CD14-positive monocyte (primary cell): ENCODE data around the gene DPYSL3. TPM values are rescaled to one million over a fixed set of nuclear protein-coding genes. Genes with fewer than 3 reads are reported as not detected.

Experiments used
- DNase-seq, 3 donors: peaks; one replicate each; pipeline ENCODE4 v3.0.0-alpha.2; 2011 to 2022
- H2AFZ ChIP-seq: 2 replicates; pipeline ENCODE4 v1.6.0; 2012; ENCODE audit warnings: mild to moderate bottlenecking, low read depth, low read length, inconsistent platforms; ENCODE audit not compliant: insufficient read depth, poor library complexity, severe bottlenecking
- H3K27ac ChIP-seq, 2 donors: 1 replicate in 1 of 2; 2 replicates in 1 of 2; pipeline ENCODE4 v1.5.1; 2012 to 2013; ENCODE audit warnings: low read length in 2 of 2, control low read depth in 1 of 2, inconsistent platforms in 1 of 2, low read depth in 1 of 2, mild to moderate bottlenecking in 1 of 2
- H3K27me3 ChIP-seq, 2 donors: one replicate each; pipeline versions ENCODE4 v1.6.0 to v1.6.1; 2011 to 2013; ENCODE audit warnings: low read length in 2 of 2; ENCODE audit not compliant: control insufficient read depth in 2 of 2, insufficient read depth in 2 of 2
- H3K36me3 ChIP-seq, 2 donors: replicated peaks in 1 of 2; 1 replicate in 1 of 2; 2 replicates in 1 of 2; pipeline versions ENCODE4 v1.5.1 to v1.6.1; 2012 to 2013; ENCODE audit warnings: low read length in 2 of 2, control low read depth in 1 of 2, inconsistent platforms in 1 of 2, mild to moderate bottlenecking in 1 of 2; ENCODE audit not compliant: insufficient read depth in 2 of 2, control insufficient read depth in 1 of 2
- H3K4me1 ChIP-seq, 2 donors: 1 replicate in 1 of 2; 2 replicates in 1 of 2; pipeline versions ENCODE4 v1.5.1 to v1.6.1; 2012 to 2013; ENCODE audit warnings: low read length in 2 of 2, control low read depth in 1 of 2, inconsistent platforms in 1 of 2, mild to moderate bottlenecking in 1 of 2, moderate library complexity in 1 of 2; ENCODE audit not compliant: insufficient read depth in 2 of 2, control insufficient read depth in 1 of 2
- H3K4me2 ChIP-seq: replicated peaks from 2 replicates; pipeline ENCODE3; 2012; ENCODE audit warnings: low read length, moderate library complexity, mild to moderate bottlenecking; ENCODE audit not compliant: poor library complexity, severe bottlenecking; ENCODE audit errors: extremely low read depth
- H3K4me3 ChIP-seq, 3 experiments: fragments of 200-600 bp in 1 of 3; sonication (generic) in 1 of 3; replicated peaks in 1 of 3; 1 replicate in 2 of 3; 2 replicates in 1 of 3; pipeline ENCODE4 v1.5.1; 2011 to 2013; ENCODE audit warnings: low read length in 3 of 3, mild to moderate bottlenecking in 3 of 3, control low read depth in 2 of 3, low read depth in 2 of 3, inconsistent platforms in 1 of 3, moderate library complexity in 1 of 3
- H3K79me2 ChIP-seq: 2 replicates; pipeline ENCODE4 v1.6.0; 2012; ENCODE audit warnings: mild to moderate bottlenecking, control low read depth, inconsistent platforms, low read length, moderate library complexity; ENCODE audit not compliant: insufficient read depth
- H3K9ac ChIP-seq: 2 replicates; pipeline ENCODE4 v1.6.0; 2017; ENCODE audit warnings: low read length, mild to moderate bottlenecking; ENCODE audit not compliant: insufficient read depth, poor library complexity, severe bottlenecking
- H3K9me3 ChIP-seq, 2 donors: replicated peaks in 1 of 2; 1 replicate in 1 of 2; 2 replicates in 1 of 2; pipeline versions ENCODE4 v1.5.1 to v1.6.1; 2012 to 2013; ENCODE audit warnings: low read length in 2 of 2, control low read depth in 1 of 2; ENCODE audit not compliant: control insufficient read depth in 1 of 2, insufficient read depth in 1 of 2
- H4K20me1 ChIP-seq: 2 replicates; pipeline ENCODE4 v1.6.0; 2012; ENCODE audit warnings: mild to moderate bottlenecking, low read length, control low read depth, moderate library complexity; ENCODE audit not compliant: insufficient read depth
- H3K27ac Mint-ChIP-seq, 7 donors: one replicate each; pipeline ENCODE4 v1.8.0; 2020; ENCODE audit warnings: mild to moderate bottlenecking in 7 of 7, mixed read lengths in 7 of 7, moderate library complexity in 6 of 7, inconsistent platforms in 2 of 7
- H3K27me3 Mint-ChIP-seq, 3 donors: one replicate each; pipeline ENCODE4 v1.8.0; 2021 to 2022; ENCODE audit warnings: low read depth in 3 of 3, mild to moderate bottlenecking in 3 of 3, mixed read lengths in 3 of 3, moderate library complexity in 3 of 3, inconsistent platforms in 1 of 3
- H3K36me3 Mint-ChIP-seq, 2 donors: one replicate each; pipeline ENCODE4 v1.8.0; 2020; ENCODE audit warnings: mixed read lengths in 2 of 2, inconsistent platforms in 1 of 2, mild to moderate bottlenecking in 1 of 2
- H3K4me1 Mint-ChIP-seq: one replicate; pipeline ENCODE4 v1.8.0; 2020; ENCODE audit warnings: mild to moderate bottlenecking, mixed read lengths
- H3K4me3 Mint-ChIP-seq, 2 donors: one replicate each; pipeline ENCODE4 v1.8.0; 2020; ENCODE audit warnings: mild to moderate bottlenecking in 2 of 2, mixed read lengths in 2 of 2, moderate library complexity in 1 of 2
- H3K9me3 Mint-ChIP-seq, 7 donors: one replicate each; pipeline ENCODE4 v1.8.0; 2020 to 2022; ENCODE audit warnings: mixed read lengths in 7 of 7, mild to moderate bottlenecking in 6 of 7, moderate library complexity in 6 of 7, inconsistent platforms in 2 of 7
- WGBS: methylation state at CpG from one replicate; pipeline ENCODE4 v1.1.5; 2013; ENCODE audit warnings: missing lambda C conversion rate; ENCODE audit not compliant: insufficient coverage; 5-methylcytosine and 5-hydroxymethylcytosine counted together
- intact Hi-C, 2 donors: fragments of 100-400 bp; cut with micrococcal nuclease; formaldehyde crosslinking; loops; one replicate each; pipeline versions ENCODE4 v1.15.0 to v1.15.1; 2023
- polyA plus RNA-seq, 3 donors: library from polyadenylated mRNA; depleted of rRNA in 1 of 3; unstranded in 2 of 3; stranded (reverse) in 1 of 3; fragments of 300-500 nt in 2 of 3; fragments of >200 nt in 1 of 3; fragmentation: Illumina TruSeq in 2 of 3; gene quantifications; 1 replicate in 2 of 3; 2 replicates in 1 of 3; pipeline ENCODE4 v1.2.3, GENCODE V29; 2012 to 2021
- TF ChIP-seq, protein P1 (sequence below): fragments of 200-600 bp; IDR thresholded peaks from one replicate; pipeline ENCODE4 v1.8.0; 2022; ENCODE audit warnings: antibody characterized with exemption, mild to moderate bottlenecking

Gene DPYSL3
- polyA plus RNA-seq, 3 donors = 0.05 TPM; not detected in 2

DNA sequence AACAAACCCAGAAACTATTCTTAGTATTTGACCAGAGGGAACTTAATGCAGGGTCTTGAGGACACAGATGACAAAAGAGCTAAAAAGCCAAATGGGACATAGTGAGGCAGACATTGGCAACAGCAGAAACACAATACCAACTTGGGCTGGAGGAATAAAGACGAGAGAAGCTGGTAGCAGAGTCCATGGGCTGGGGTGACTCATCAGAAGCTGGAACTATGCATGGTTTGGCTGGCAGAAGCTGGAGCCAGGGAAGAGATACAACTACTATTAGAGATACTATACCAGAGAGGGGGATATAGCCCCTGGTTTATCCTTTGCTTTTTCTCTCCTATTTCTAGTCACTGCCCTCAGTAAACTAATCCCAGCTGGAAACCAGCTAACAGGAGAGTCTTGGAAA, 29.2 kb upstream of the DPYSL3 start:
- no peak overlapping the region for H3K9ac ChIP-seq
- no peaks in the 10 kb centered on the region for H3K9me3 ChIP-seq
- H3K36me3 ChIP-seq = no peaks in the 10 kb centered on the region
- H3K4me3 ChIP-seq = no peak overlapping the region
- Mint-ChIP-seq H3K27ac (no peak overlapping the region), H3K4me3 (no peak overlapping the region), H3K36me3 (no peaks in the 10 kb centered on the region), H3K27me3 (peaks cover 0 to 2% (median 2%) of the 10 kb centered on the region in 3 donors), H3K9me3 (no peaks in the 10 kb centered on the region), H3K4me1 (no peaks in the 10 kb centered on the region)
- DNase-seq = no peak
- WGBS = no CpG with 5 or more reads among the region's 1 CpG
- H2AFZ ChIP-seq = no peak overlapping the region
- H3K4me1 ChIP-seq = no peaks in the 10 kb centered on the region
- intact Hi-C loops = no loop called here
- TF ChIP-seq, protein P1, sequence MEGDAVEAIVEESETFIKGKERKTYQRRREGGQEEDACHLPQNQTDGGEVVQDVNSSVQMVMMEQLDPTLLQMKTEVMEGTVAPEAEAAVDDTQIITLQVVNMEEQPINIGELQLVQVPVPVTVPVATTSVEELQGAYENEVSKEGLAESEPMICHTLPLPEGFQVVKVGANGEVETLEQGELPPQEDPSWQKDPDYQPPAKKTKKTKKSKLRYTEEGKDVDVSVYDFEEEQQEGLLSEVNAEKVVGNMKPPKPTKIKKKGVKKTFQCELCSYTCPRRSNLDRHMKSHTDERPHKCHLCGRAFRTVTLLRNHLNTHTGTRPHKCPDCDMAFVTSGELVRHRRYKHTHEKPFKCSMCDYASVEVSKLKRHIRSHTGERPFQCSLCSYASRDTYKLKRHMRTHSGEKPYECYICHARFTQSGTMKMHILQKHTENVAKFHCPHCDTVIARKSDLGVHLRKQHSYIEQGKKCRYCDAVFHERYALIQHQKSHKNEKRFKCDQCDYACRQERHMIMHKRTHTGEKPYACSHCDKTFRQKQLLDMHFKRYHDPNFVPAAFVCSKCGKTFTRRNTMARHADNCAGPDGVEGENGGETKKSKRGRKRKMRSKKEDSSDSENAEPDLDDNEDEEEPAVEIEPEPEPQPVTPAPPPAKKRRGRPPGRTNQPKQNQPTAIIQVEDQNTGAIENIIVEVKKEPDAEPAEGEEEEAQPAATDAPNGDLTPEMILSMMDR = no peak
- H3K79me2 ChIP-seq = no peaks in the 10 kb centered on the region
- H3K27ac ChIP-seq = no peak overlapping the region
- H3K4me2 ChIP-seq = no peak overlapping the region
- H4K20me1 ChIP-seq = no peaks in the 10 kb centered on the region
- H3K27me3 ChIP-seq = no peaks in the 10 kb centered on the region

GRCh38 chr5:147538236-147538635, 28.4 kb upstream of the DPYSL3 start:
- H3K9ac ChIP-seq = no peak overlapping the region
- TF ChIP-seq, protein P1 = no peak
- intact Hi-C loops = no loop called here
- H4K20me1 ChIP-seq = no peaks in the 10 kb centered on the region
- H3K36me3 ChIP-seq = no peaks in the 10 kb centered on the region
- H3K36me3 Mint-ChIP-seq = no peaks in the 10 kb centered on the region
- no peaks in the 10 kb centered on the region for H3K4me1 Mint-ChIP-seq
- H3K27ac Mint-ChIP-seq = no peak overlapping the region
- no peaks in the 10 kb centered on the region for H3K9me3 Mint-ChIP-seq
- no peak for DNase-seq
- no CpG with 5 or more reads among the region's 1 CpG for WGBS
- H3K9me3 ChIP-seq = no peaks in the 10 kb centered on the region
- no peaks in the 10 kb centered on the region for H3K27me3 ChIP-seq
- H3K4me2 ChIP-seq = no peak overlapping the region
- H3K4me3 ChIP-seq = no peak overlapping the region
- peaks cover 0 to 2% (median 2%) of the 10 kb centered on the region in 3 donors for H3K27me3 Mint-ChIP-seq
- no peaks in the 10 kb centered on the region for H3K79me2 ChIP-seq
- no peak overlapping the region for H3K27ac ChIP-seq
- H2AFZ ChIP-seq = no peak overlapping the region
- H3K4me3 Mint-ChIP-seq = no peak overlapping the region
- H3K4me1 ChIP-seq = no peaks in the 10 kb centered on the region
